NCI-H1694 (cell line): ENCODE results near the gene PKLR.

Experiments
- DNase-seq: peaks from one replicate; lab custom pipeline; 2025; lab: John Stamatoyannopoulos, UW

PKLR gene

GRCh38 chr1:155285063-155285462, 16.2 kb downstream of the PKLR start:
- no peak for DNase-seq

GRCh38 chr1:155284476-155284875, 16.8 kb downstream of the PKLR start:
- no peak for DNase-seq

- no peak for DNase-seq
Measured at GRCh38 chr1:155282488-155283091, 18.6 kb downstream of the PKLR start.

GRCh38 chr1:155279268-155279667, 22.0 kb downstream of the PKLR start:
- no peak for DNase-seq

GRCh38 chr1:155278689-155279160, 22.5 kb downstream of the PKLR start:
- no peak for DNase-seq

- peak; percentile 88 for DNase-seq
Measured at GRCh38 chr1:155277902-155278688, 23.1 kb downstream of the PKLR start.

- DNase-seq: peak; percentile 99
Measured at GRCh38 chr1:155277070-155277901, 24.0 kb downstream of the PKLR start, which contains the start of gene HCN3. HCN3 (plus strand) TSS chr1:155277463; CDS start chr1:155277591, 128 bp downstream.

- DNase-seq: peak; percentile 99
Measured at GRCh38 chr1:155273343-155274245, 27.6 kb downstream of the PKLR start, which contains the start of gene CLK2. CLK2 (minus strand) TSS chr1:155273504; CDS start chr1:155270977, 2,527 bp downstream.

- peak; percentile 54 for DNase-seq
Measured at GRCh38 chr1:155272466-155273342, 28.5 kb downstream of the PKLR start.

GRCh38 chr1:155269381-155269780, 31.9 kb downstream of the PKLR start:
- no peak for DNase-seq

GRCh38 chr1:155268630-155269029, 32.6 kb downstream of the PKLR start:
- DNase-seq: no peak

GRCh38 chr1:155267373-155267772, 33.9 kb downstream of the PKLR start:
- no peak for DNase-seq

- DNase-seq: no peak
Measured at GRCh38 chr1:155266553-155266952, 34.7 kb downstream of the PKLR start.

GRCh38 chr1:155263067-155263466, 38.2 kb downstream of the PKLR start:
- no peak for DNase-seq

- DNase-seq: peak; percentile 99
Measured at GRCh38 chr1:155261852-155262673, 39.2 kb downstream of the PKLR start, which contains the start of gene SCAMP3. SCAMP3 (minus strand) TSS chr1:155262360; CDS start chr1:155262151, 209 bp downstream.

GRCh38 chr1:155261493-155261851, 39.8 kb downstream of the PKLR start:
- no peak for DNase-seq

- DNase-seq: no peak
Measured at GRCh38 chr1:155260276-155260675, 41.0 kb downstream of the PKLR start.

GRCh38 chr1:155256058-155256852, 45.0 kb downstream of the PKLR start:
- no peak for DNase-seq
